Mammary epithelial cell (primary cell): ENCODE measurements around the gene NEK5.

Experiments used
- EZH2 ChIP-seq: IDR thresholded peaks from 2 replicates; pipeline ENCODE4 v1.6.1; 2012; ENCODE audit warnings: low read length, inconsistent platforms, borderline replicate concordance
- TF ChIP-seq, protein P1 (sequence below), 2 donors: IDR thresholded peaks in 1 of 2; conservative IDR thresholded peaks in 1 of 2; 2 replicates each; pipeline ENCODE4 v1.5.1; 2011 to 2012; ENCODE audit warnings: inconsistent platforms in 2 of 2, low read length in 2 of 2, mild to moderate bottlenecking in 2 of 2, control low read depth in 1 of 2, low read depth in 1 of 2; ENCODE audit not compliant: insufficient read depth in 1 of 2; ENCODE audit errors: extremely low read depth in 1 of 2

DNA sequence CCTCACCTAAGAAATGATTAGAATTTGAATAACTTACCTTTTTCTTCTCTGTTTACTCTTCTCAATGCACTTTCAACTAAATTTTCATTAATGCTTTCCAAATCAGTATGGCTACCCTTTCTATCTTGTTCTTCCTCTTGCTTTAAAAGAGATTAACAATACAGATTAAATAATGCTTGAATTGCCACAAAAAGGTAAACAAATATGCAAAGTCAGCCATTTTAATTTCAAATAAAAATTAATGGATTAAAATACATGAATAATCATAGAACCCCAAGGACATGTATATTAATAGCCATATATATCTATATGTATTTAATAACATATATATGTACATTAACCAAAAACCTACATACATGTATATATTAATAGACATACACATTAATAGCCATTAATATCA, 7.9 kb upstream of the NEK5 start:
- TF ChIP-seq, protein P1, sequence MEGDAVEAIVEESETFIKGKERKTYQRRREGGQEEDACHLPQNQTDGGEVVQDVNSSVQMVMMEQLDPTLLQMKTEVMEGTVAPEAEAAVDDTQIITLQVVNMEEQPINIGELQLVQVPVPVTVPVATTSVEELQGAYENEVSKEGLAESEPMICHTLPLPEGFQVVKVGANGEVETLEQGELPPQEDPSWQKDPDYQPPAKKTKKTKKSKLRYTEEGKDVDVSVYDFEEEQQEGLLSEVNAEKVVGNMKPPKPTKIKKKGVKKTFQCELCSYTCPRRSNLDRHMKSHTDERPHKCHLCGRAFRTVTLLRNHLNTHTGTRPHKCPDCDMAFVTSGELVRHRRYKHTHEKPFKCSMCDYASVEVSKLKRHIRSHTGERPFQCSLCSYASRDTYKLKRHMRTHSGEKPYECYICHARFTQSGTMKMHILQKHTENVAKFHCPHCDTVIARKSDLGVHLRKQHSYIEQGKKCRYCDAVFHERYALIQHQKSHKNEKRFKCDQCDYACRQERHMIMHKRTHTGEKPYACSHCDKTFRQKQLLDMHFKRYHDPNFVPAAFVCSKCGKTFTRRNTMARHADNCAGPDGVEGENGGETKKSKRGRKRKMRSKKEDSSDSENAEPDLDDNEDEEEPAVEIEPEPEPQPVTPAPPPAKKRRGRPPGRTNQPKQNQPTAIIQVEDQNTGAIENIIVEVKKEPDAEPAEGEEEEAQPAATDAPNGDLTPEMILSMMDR (conservative IDR thresholded peaks at IDR 0.05 in 1 of 2, IDR thresholded peaks at IDR 0.05 in 1 of 2; ENCODE audit: extremely low read depth in 1 of 2, insufficient read depth in 1 of 2, low read depth in 1 of 2, low read length in 2 of 2) = no peak
- TF ChIP-seq EZH2 = no peak
